ENCODE results near the gene APBB2.

DNA sequence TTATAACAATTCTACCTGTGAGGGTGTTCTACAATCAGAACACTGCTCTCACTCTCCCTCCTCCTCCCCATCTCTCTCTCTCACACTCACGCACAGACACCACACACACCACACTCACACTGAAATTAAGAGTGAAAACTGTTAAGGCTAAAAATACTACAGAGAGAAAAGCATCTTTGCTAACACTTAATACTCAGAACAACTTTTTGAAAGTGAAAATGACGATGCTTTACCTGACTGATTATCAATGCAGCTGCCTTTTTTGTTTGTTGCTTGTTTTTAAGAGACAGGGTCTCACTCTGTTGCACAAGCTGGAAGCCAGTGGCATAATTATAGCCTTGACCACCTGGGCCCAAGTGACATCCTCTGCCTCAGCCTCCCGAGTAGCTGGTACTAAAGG is 222.4 kb downstream of the APBB2 start:
- TF ChIP-seq, protein P1, sequence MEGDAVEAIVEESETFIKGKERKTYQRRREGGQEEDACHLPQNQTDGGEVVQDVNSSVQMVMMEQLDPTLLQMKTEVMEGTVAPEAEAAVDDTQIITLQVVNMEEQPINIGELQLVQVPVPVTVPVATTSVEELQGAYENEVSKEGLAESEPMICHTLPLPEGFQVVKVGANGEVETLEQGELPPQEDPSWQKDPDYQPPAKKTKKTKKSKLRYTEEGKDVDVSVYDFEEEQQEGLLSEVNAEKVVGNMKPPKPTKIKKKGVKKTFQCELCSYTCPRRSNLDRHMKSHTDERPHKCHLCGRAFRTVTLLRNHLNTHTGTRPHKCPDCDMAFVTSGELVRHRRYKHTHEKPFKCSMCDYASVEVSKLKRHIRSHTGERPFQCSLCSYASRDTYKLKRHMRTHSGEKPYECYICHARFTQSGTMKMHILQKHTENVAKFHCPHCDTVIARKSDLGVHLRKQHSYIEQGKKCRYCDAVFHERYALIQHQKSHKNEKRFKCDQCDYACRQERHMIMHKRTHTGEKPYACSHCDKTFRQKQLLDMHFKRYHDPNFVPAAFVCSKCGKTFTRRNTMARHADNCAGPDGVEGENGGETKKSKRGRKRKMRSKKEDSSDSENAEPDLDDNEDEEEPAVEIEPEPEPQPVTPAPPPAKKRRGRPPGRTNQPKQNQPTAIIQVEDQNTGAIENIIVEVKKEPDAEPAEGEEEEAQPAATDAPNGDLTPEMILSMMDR (IDR thresholded peaks at IDR 0.05), result no peak
- TF ChIP-seq POLR2A (IDR thresholded peaks at IDR 0.05), result no peak
